WI38 (cell line): Measurements from ENCODE around the gene CIAO3.

Source experiments
- H3K4me3 ChIP-seq: 2 replicates; pipeline ENCODE4 v1.5.1; 2011; ENCODE audit warnings: low read depth, mild to moderate bottlenecking, control low read depth, low read length
- CTCF ChIP-seq: IDR thresholded peaks from 2 replicates; pipeline ENCODE4 v1.5.1; 2012; ENCODE audit warnings: low read depth, mild to moderate bottlenecking, control low read depth, low read length

CIAO3 gene

GRCh38 chr16:785563-786535, 45.1 kb upstream of the CIAO3 start:
- H3K4me3 ChIP-seq = no peak overlapping the region
- peak; percentile 70 for TF ChIP-seq CTCF

GRCh38 chr16:784431-784830, 43.6 kb upstream of the CIAO3 start:
- H3K4me3 ChIP-seq = no peak overlapping the region
- no peak for TF ChIP-seq CTCF

GRCh38 chr16:783404-784161, 42.8 kb upstream of the CIAO3 start:
- H3K4me3 ChIP-seq = no peak overlapping the region
- no peak for TF ChIP-seq CTCF

GRCh38 chr16:782766-783403, 42.1 kb upstream of the CIAO3 start:
- TF ChIP-seq CTCF = no peak
- H3K4me3 ChIP-seq = no peak overlapping the region

GRCh38 chr16:782258-782657, 41.5 kb upstream of the CIAO3 start:
- no peak overlapping the region for H3K4me3 ChIP-seq
- TF ChIP-seq CTCF = no peak

GRCh38 chr16:781346-782010, 40.7 kb upstream of the CIAO3 start:
- TF ChIP-seq CTCF = no peak
- H3K4me3 ChIP-seq = no peak overlapping the region
